Measurements from ENCODE around the gene BECN2. TPM values are rescaled to one million over a fixed set of nuclear protein-coding genes. Genes with fewer than 3 reads are reported as not detected.
"Not testable (repeated sequence)": the region's sequence is repeated elsewhere in the genome, so short reads cannot be mapped to it uniquely, and the experiment has no call there.

BECN2 gene
- total RNA-seq, 2 donors from 2014 or later = not detected

DNA sequence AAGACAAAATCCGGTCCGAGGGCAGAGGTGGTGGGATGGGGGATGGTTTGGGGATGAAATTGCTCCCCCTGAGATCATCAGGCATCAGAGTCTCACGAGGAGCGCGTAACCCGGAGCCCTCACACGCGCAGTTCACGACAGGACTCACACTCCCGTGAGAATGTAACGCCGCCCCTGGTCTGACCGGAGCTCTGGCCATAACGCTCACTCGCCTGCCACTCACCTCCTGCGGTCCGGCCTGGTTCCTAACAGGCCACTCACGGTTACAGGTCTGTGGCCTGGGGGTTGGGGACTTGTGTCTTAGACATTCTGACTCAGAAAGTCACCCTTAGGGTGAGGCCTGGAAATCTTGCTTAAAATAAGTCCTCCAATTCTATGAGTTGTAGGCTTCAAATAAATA lies 21.5 kb downstream of the BECN2 start:
- Histone ChIP-seq H3K9me3 (no peaks in the 10 kb centered on the region), H3K4me3 (no peak overlapping the region), H3K36me3 (no peaks in the 10 kb centered on the region), H3K4me1 (no peaks in the 10 kb centered on the region), H3K9ac (ENCODE audit: low read depth in 2 of 2, low read length in 2 of 2) (no peak overlapping the region), H3K27ac (no peak overlapping the region), H3K27me3 (no peaks in the 10 kb centered on the region)
- no peak for DNase-seq
- no peak for TF ChIP-seq CTCF (IDR thresholded peaks at IDR 0.05)
- intact Hi-C loops (cut with DNase I) = no loop called here

- DNase-seq = no peak
- Histone ChIP-seq H3K9ac (ENCODE audit: low read depth in 2 of 2, low read length in 2 of 2) (no peak overlapping the region), H3K27ac (no peak overlapping the region), H3K27me3 (no peaks in the 10 kb centered on the region), H3K9me3 (no peaks in the 10 kb centered on the region), H3K4me3 (no peak overlapping the region), H3K4me1 (no peaks in the 10 kb centered on the region), H3K36me3 (no peaks in the 10 kb centered on the region)
- TF ChIP-seq CTCF (IDR thresholded peaks at IDR 0.05) = no peak
- intact Hi-C loops (cut with DNase I) = no loop called here
These were observed 22.4 kb downstream of the BECN2 start for GRCh38 chr1:241979926-241980325.

DNA sequence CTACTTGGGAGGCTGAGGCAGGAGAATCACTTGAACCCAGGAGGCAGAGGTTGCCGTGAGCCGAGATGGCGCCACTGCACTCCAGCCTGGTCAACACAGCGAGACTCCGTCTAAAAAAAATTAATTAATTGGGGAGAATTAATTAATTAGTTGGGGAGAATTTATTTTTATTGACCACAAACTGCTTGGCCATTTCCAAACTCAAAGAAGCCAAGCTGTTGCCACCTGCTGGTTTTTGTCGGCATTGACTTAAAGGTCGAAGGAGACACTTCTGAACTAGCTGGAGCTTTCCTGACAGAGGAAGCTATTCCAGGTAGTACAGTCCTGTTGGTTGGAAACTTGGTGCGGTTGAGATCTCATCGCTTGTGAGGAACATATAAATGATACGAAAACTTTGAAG lies 28.2 kb downstream of the BECN2 start:
- intact Hi-C loops (cut with DNase I) = no loop called here

GRCh38 chr1:241988389-241988930 lies 30.9 kb downstream of the BECN2 start:
- H3K4me3 ChIP-seq; H3K4me1 ChIP-seq; intact Hi-C loops (cut with DNase I); H3K27ac ChIP-seq; H3K9me3 ChIP-seq; H3K36me3 ChIP-seq; H3K27me3 ChIP-seq; DNase-seq; H3K9ac ChIP-seq (ENCODE audit: low read depth in 2 of 2, low read length in 2 of 2): not testable (repeated sequence)

More for the DNA sequence above, 28.2 kb downstream of the BECN2 start:
- Histone ChIP-seq H3K36me3 (no peaks in the 10 kb centered on the region), H3K9me3 (no peaks in the 10 kb centered on the region), H3K9ac (ENCODE audit: low read depth in 2 of 2, low read length in 2 of 2) (no peak overlapping the region), H3K4me1 (no peaks in the 10 kb centered on the region), H3K27ac (no peak overlapping the region), H3K27me3 (no peaks in the 10 kb centered on the region), H3K4me3 (no peak overlapping the region)
- TF ChIP-seq CTCF (IDR thresholded peaks at IDR 0.05) = no peak
- DNase-seq = peak; percentile 26

DNA sequence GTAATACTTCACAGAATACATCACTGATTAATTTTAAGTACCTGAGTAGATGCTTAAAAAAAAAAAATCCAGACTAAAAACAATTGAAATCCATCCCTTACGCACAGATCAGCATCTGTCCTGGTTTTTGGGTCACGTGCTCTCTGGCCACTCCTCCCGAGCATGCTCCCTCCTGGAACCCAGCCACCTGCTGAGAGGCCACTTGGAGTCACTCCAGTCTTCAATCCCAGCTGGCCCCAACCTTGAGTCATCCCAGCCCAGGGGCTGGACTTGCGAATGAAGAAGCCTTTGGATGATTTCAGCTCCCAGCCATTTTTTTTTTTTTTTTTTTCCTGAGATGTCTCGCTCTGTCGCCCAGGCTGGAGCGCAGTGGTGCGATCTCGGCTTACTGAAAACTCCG lies 32.5 kb downstream of the BECN2 start:
- TF ChIP-seq CTCF (IDR thresholded peaks at IDR 0.05) = no peak
- peak; percentile 68 for DNase-seq

GRCh38 chr1:241992734-241993133 lies 35.2 kb downstream of the BECN2 start:
- no peaks in the 10 kb centered on the region for H3K9me3 ChIP-seq
- intact Hi-C loops (cut with DNase I) = loop anchor here (10.0 kb wide), 1 partner anchor 378 kb away; no protein-coding TSS in a partner anchor

More for the DNA sequence above, 32.5 kb downstream of the BECN2 start:
- Histone ChIP-seq H3K27me3 (no peaks in the 10 kb centered on the region), H3K9ac (ENCODE audit: low read depth in 2 of 2, low read length in 2 of 2) (no peak overlapping the region), H3K4me1 (no peaks in the 10 kb centered on the region), H3K4me3 (no peak overlapping the region), H3K9me3 (no peaks in the 10 kb centered on the region), H3K27ac (no peak overlapping the region), H3K36me3 (no peaks in the 10 kb centered on the region)
- intact Hi-C loops (cut with DNase I) = loop anchor here (10.0 kb wide), 1 partner anchor 375 kb away; no protein-coding TSS in a partner anchor

More at GRCh38 chr1:241992734-241993133, 35.2 kb downstream of the BECN2 start:
- H3K4me1 ChIP-seq = no peaks in the 10 kb centered on the region
- no peak overlapping the region for H3K9ac ChIP-seq (ENCODE audit: low read depth in 2 of 2, low read length in 2 of 2)
- no peaks in the 10 kb centered on the region for H3K27me3 ChIP-seq
- no peaks in the 10 kb centered on the region for H3K36me3 ChIP-seq
- TF ChIP-seq CTCF (IDR thresholded peaks at IDR 0.05) = no peak
- DNase-seq = no peak
- no peak overlapping the region for H3K4me3 ChIP-seq
- H3K27ac ChIP-seq = no peak overlapping the region

All from colonic mucosa (tissue), 4 donors.